GM04503 (cell line): ENCODE measurements around the gene UBR1.
A peak's percentile ranks its signal among the peaks of the same experiment; 100 is the strongest.
"Not testable (repeated sequence)": the region's sequence is repeated elsewhere in the genome, so short reads cannot be mapped to it uniquely, and the experiment has no call there.

ENCODE experiments used
- DNase-seq: peaks from one replicate; pipeline ENCODE4 v3.0.0-alpha.2; 2012; ENCODE audit warnings: low read depth

Gene UBR1

DNA sequence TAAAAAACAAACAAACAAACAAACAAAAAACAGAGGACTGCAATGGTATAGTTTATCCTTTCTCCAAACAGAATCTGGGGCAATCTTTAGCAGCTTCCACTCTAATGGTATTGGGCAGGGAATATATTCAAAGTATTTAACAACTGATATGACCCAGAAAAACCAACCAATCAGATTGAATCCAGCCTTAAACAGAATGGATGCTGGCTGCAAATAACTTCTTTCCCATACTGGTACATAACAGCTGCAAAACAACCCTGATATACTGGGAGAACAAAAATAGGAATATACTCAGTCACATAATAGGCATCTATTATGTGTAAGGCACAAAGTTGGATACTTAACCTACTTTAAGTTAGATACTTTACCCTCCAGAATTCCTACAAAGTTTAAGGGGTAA, 49.1 kb downstream of the UBR1 start:
- DNase-seq, result no peak

- no peak for DNase-seq
Measured at GRCh38 chr15:43052860-43053259, 53.0 kb downstream of the UBR1 start.

DNA sequence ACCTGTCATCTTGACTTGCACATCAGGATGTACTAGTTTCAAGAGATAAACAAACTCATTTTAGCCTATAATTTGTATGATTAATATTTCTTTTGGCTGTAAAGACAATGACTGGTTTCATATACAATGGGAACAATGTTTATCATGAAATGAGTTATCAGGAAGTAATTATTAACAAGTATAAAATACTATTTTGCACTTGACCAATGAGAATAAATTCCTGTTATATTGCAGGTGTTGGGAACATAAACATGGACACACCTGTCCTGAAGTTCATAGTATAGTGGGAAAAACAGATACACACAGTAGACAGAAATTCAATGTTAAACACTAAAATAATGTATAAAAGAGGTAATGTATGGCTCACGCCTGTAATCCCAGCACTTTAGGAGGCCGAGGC, 56.9 kb downstream of the UBR1 start:
- no peak for DNase-seq

- DNase-seq, result no peak
Measured at GRCh38 chr15:43046484-43046883, 59.4 kb downstream of the UBR1 start.

DNA sequence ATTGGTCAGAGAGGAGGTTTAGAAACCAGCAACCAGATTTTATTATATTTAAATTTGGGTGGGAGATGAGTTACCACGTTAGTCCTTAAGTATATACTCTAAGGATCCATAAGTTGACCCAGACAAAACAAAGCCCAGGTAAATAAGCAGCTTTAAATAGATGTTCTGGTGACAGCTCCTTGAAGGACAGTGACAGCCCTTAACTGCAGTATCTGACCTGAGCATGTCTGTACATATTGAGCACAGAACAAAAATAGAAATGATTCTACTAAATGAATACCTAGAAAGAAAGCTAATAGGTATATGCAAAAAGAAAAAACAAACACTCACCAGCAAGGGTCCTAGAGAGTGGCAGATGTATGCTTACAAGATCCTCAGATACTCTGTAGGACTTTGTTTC, 63.0 kb downstream of the UBR1 start:
- no peak for DNase-seq

GRCh38 chr15:43041085-43041484, 64.8 kb downstream of the UBR1 start:
- not testable (repeated sequence) for DNase-seq

DNA sequence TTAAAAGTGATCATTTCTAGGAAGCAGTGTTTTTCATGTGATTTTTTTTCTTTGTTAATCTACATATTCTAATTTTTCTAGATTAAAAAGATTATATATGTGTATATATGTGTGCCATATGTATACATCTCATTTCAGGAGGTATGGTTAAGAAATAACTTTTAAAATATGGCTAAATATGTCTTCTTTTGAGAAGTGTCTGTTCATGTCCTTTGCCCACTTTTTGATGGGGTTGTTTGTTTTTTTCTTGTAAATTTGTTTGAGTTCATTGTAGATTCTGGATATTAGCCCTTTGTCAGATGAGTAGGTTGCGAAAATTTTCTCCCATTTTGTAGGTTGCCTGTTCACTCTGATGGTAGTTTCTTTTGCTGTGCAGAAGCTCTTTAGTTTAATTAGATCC, 70.6 kb downstream of the UBR1 start:
- DNase-seq, result not testable (repeated sequence)

DNA sequence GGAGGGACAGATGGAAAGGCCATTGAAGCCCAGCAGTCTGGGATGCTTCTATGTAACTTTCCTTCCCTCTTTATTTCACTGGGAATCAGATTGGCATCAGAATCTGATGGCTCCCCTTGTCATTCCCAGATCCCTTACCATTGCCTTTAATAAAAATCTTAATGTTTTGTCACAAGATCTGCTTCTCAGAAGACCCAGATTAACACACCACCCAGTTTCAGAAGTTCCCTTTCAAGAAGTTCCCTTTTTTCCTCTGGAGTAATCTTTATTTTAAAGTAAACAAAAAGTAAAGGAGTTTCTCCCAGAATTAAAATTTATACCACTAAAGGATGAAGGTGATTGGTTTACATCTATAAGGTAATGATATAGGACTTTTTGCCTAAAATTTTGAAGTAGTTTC, 76.4 kb downstream of the UBR1 start:
- no peak for DNase-seq

- DNase-seq, result no peak
Measured at GRCh38 chr15:43025150-43025549, 80.7 kb downstream of the UBR1 start.

DNA sequence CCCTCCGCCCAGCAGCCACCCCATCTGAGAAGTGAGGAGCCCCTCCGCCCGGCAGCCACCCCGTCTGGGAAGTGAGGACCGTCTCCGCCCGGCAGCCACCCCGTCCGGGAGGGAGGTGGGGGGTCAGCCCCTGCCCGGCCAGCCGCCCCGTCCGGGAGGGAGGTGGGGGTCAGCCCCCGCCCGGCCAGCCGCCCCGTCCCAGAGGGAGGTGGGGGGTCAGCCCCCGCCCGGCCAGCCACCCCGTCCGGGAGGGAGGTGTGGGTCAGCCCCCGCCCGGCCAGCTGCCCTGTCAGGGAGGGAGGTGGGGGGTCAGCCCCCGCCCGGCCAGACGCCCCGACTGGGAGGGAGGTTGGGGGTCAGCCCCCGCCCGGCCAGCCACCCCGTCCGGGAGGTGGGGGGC, 91.2 kb downstream of the UBR1 start:
- not testable (repeated sequence) for DNase-seq

GRCh38 chr15:43009206-43009605, 96.6 kb downstream of the UBR1 start:
- DNase-seq, result no peak

GRCh38 chr15:43008150-43008549, 97.7 kb downstream of the UBR1 start:
- DNase-seq, result no peak

DNA sequence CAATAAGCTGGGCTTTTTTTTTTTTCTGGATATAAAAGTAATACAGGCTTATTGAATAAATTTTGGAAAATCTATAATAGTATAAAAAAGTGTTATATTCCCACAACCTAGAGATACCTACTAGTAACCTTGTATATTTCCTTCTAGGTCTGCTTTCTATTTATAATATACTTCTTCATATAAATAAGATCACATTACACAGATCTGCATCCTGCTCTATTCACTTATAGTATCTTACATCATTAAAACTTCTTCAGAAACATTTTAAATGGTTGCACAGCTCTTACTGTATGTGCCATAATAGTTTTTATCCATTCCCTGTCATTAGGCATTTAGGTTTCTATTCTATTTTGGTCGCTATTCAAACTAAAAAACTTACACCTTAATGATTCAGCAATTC, 98.3 kb downstream of the UBR1 start:
- DNase-seq, result no peak

- no peak for DNase-seq
Measured at GRCh38 chr15:43006991-43007390, 98.8 kb downstream of the UBR1 start.

GRCh38 chr15:43004886-43005595, 100.8 kb downstream of the UBR1 start:
- not testable (repeated sequence) for DNase-seq

- no peak for DNase-seq
Measured at GRCh38 chr15:42999201-42999779, 106.5 kb downstream of the UBR1 start.

DNA sequence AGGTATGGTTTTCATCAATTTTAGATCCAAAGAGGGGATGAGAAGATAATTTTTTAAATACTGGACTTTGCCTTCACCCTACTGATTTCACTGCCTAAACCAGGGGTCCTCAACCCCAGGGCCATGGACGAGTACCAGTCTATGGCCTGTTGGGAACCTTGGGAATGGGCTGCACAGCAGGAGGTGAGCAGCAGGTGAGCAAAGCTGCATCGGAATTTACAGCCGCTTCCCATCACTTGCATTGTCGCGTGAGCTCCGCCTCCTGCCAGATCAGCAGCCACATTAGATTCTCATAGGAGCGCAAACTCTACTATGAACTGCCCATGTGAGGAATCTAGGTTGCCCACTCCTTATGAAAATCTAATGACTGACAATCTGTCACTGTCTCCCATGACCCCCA, 109.0 kb downstream of the UBR1 start:
- no peak for DNase-seq

GRCh38 chr15:42994546-42994945, 111.3 kb downstream of the UBR1 start:
- DNase-seq, result peak; percentile 22

- no peak for DNase-seq
Measured at GRCh38 chr15:42992626-42993025, 113.2 kb downstream of the UBR1 start.

- DNase-seq, result no peak
Measured at GRCh38 chr15:42986693-42987342, 119.0 kb downstream of the UBR1 start.

GRCh38 chr15:42984493-42985034, 121.3 kb downstream of the UBR1 start:
- no peak for DNase-seq

DNA sequence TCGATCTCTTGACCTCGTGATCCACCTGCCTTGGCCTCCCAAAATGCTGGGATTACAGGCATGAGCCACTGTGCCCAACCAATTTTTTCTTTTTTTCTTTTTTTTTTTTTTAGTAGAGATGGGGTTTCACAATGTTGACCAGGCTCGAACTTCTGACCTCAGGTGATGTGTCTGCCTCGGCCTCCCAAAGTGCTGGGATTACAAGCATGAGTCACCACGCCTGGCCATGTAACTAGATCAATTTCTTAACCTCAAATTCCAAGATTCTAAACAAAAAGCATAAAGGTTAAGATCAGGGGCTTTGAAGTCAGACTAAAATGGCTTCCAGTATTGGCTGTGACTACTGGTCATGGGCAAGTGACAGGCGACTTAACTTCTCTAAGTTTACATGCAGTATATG, 126.7 kb downstream of the UBR1 start:
- not testable (repeated sequence) for DNase-seq

GRCh38 chr15:42974202-42974862, 131.5 kb downstream of the UBR1 start:
- DNase-seq, result no peak
